HG02759 (cell line): ENCODE data around the gene KRTAP12-1.

Experiments
- ATAC-seq: cut with Tn5 transposase; IDR thresholded peaks from one replicate; pipeline ENCODE4 v1.9.1; 2021; ENCODE audit warnings: mild to moderate bottlenecking, moderate library complexity; ENCODE audit not compliant: unreplicated experiment

The KRTAP12-1 gene

GRCh38 chr21:44681861-44682579 is at the start of gene KRTAP12-1:
TSS of gene KRTAP12-1 (minus strand) at chr21:44682163. CDS start at chr21:44682123, 40 bp downstream.
- no peak for ATAC-seq

- no peak for ATAC-seq
Observed at GRCh38 chr21:44730951-44731579, 49.1 kb upstream of the KRTAP12-1 start.

GRCh38 chr21:44730028-44730395 is 48.0 kb upstream of the KRTAP12-1 start:
- no peak for ATAC-seq

GRCh38 chr21:44729336-44730027 is 47.5 kb upstream of the KRTAP12-1 start:
- no peak for ATAC-seq

- no peak for ATAC-seq
Observed at GRCh38 chr21:44728716-44729115, 46.8 kb upstream of the KRTAP12-1 start.

GRCh38 chr21:44727757-44728156 is 45.8 kb upstream of the KRTAP12-1 start:
- no peak for ATAC-seq

GRCh38 chr21:44727321-44727720 is 45.4 kb upstream of the KRTAP12-1 start:
- ATAC-seq: no peak

- no peak for ATAC-seq
Observed at GRCh38 chr21:44726826-44727225, 44.9 kb upstream of the KRTAP12-1 start.

GRCh38 chr21:44724926-44725325 is 43.0 kb upstream of the KRTAP12-1 start:
- no peak for ATAC-seq

GRCh38 chr21:44724196-44724595 is 42.2 kb upstream of the KRTAP12-1 start:
- no peak for ATAC-seq

- no peak for ATAC-seq
Observed at GRCh38 chr21:44723177-44724131, 41.5 kb upstream of the KRTAP12-1 start.

GRCh38 chr21:44722731-44723130 is 40.8 kb upstream of the KRTAP12-1 start:
- ATAC-seq: no peak

GRCh38 chr21:44720170-44720569 is 38.2 kb upstream of the KRTAP12-1 start:
- ATAC-seq: no peak

- ATAC-seq: no peak
Observed at GRCh38 chr21:44718571-44718970, 36.6 kb upstream of the KRTAP12-1 start.

GRCh38 chr21:44718093-44718492 is 36.1 kb upstream of the KRTAP12-1 start:
- no peak for ATAC-seq

- no peak for ATAC-seq
Observed at GRCh38 chr21:44716984-44717383, 35.0 kb upstream of the KRTAP12-1 start.

- ATAC-seq: no peak
Observed at GRCh38 chr21:44714905-44715304, 32.9 kb upstream of the KRTAP12-1 start.

GRCh38 chr21:44713846-44714245 is 31.9 kb upstream of the KRTAP12-1 start:
- no peak for ATAC-seq

- no peak for ATAC-seq
Observed at GRCh38 chr21:44713130-44713529, 31.2 kb upstream of the KRTAP12-1 start.

GRCh38 chr21:44712203-44713028 is 30.5 kb upstream of the KRTAP12-1 start:
- no peak for ATAC-seq
